ENCODE results near the gene MTARC2. TPM values are rescaled to one million over a fixed set of nuclear protein-coding genes. Genes with fewer than 3 reads are reported as not detected.

Gene MTARC2
- total RNA-seq, 1 donor from 2014 or later = 13.3 TPM

DNA sequence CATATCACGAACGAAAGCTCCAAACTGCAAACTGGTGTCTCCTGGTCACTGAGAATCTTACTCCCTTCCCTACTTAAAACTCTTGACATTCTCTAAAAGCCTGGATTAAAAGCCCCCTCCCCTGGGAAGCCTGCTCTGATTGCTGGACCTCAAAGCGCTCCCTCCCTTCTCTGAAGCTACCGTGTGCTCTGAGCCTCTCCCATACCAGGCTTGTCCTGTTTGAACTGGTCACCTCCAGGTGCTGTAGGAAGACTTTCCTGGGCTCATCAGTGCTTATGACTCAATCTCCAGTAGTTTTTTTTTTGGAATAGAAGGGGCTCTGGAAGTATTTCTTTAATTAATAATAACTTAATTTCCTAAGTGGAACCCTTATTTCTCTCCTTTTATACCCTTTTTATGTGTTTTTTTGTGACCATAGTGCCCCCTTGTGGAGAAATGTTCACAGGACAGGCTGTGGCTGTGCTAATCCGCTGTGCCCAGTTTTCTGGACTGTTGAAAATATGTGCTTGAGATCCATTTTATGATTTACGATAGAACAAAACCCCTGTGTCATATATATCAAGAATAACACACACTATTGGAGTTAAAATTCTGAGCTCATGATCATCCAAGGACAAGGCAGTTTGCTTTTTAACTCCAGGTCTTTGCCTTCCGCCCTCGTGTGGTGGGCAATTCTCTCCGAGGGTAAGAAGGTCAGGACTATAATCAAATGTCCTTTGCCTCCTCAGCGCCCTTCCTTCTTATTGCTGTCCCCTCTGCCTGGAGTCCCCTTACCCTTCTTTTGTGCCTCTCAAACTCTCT lies 55.5 kb downstream of the MTARC2 start:
- DNase-seq = peak; percentile 63

DNA sequence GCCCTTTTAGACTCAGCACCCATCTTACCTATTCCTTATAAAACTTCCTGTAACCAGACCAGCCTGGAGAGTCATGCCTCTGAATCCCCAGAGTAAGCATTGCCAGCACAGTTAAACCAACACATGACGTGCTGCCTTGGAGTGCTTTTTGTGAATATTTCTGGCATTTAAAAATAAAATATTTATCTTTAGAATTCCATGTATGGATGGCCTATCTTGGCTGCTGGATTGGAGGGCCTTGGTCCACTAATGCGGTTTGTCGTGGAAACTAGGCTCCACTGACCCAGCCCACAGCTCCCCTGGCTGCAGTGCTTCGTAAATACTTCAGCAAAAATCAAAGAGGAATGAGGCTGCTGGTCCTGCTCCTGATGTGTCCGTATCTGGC lies 56.1 kb downstream of the MTARC2 start:
- DNase-seq = no peak

DNA sequence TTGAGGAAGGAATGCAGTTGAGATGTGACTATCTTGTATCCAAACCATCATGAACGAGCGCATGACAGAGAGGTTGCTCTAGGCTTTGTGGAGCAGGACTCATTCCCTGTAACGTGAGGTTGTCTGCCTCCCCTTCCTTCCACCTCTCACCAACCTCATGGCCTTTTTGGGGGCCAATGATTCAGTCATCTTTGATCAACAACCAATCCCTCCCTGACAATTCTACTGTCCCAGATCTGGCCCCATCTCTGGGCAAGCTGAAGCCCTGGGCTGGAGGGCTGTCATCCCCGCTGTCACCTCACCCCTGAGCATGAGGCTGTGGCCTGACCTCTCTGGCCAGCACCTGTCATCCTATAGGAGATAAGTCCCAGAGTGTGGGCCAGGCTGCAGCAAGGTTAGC lies 58.3 kb downstream of the MTARC2 start:
- DNase-seq = no peak

DNA sequence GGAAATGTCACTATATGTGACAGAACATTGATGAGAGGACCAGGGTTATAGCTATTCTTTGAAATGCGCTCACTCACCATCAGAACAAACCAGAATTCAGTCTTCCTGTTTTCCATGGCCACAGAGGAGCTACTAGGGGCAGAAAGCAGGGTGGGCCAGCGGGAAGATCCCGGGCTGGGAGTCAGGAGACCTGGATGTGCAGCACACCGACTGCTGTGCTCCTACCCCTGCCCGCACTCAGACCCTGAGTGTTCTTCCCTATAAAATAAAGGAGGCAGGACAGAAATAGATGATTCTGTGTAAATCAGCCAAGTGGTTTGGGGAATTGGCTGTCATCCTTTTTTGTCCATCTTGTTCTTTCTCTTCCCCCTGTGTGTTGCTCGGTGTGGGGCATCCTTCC lies 59.6 kb downstream of the MTARC2 start:
- no peak for DNase-seq

DNA sequence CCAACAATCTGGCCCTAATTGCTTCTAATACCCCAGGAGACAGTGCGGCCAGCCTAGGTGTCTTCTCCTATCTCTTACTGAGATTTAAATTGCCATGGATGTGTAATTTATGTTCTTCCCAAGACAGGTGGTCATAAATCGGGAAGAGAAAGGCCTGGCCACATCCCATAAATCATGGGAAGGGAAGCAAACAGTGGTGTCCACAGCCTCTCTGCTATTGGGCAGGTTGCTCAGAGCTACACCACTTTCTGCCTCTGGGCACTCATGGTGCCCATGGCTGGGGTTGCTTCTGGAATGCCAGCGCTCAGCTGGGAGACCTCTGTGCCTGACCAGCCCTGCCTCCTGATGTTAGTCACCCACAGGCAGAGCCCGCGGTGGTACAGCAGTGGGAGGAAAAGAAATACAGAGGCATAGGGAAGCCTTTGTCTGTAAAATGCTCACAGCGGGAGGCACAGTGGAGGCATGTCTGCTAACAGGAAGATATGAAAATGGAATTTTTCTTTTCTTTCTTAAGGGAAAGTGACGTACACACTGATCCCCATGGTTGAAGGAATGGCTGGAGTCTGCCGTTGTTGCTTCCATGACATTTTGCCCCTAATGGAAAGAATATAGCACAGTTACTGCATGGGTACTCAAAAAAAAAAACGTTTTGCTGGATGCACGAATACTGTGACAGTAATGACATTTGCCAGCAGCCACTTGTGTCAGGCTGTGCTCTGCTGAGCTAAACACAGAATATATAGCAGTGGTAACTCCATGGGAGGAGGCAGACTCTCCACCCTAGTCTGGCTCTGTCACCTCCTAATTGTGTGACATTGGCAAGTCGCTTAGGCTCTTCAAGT lies 60.4 kb downstream of the MTARC2 start:
- no peak for DNase-seq

DNA sequence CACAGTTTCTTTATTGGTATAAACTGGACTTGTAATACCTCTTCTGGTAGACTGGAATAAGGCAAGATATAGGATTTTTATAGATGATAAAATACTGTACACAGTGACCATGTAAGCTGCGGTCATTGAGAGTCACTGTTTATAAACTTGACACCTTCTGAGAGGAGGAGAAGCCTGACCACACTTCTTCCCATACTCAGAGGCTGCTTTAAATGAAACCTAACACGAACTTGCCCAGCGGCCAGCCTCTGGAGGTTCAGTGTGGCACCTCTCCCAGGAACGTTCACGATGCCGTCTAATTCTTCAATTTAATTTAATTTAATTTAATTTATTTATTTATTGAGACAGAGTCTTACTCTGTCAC lies 61.0 kb downstream of the MTARC2 start:
- no peak for DNase-seq

DNA sequence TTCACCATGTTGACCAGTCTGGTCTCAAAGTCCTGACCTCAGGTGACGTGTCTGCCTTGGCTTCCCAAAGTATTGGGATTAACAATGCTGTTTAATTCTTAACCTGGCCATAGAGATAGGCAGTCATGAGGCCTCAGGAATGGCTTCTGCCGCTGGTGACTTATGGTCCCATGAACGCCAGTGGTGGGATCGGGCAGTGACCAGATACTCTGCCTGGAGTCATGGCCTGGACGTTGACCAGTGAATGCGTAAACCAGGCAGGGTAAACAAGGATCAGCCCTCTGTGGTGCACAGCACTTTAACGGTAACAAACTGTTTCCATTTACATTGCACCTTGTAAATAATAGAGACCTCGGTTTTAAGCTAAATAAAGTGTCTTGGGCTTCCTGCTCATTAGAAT lies 61.6 kb downstream of the MTARC2 start:
- DNase-seq = no peak

DNA sequence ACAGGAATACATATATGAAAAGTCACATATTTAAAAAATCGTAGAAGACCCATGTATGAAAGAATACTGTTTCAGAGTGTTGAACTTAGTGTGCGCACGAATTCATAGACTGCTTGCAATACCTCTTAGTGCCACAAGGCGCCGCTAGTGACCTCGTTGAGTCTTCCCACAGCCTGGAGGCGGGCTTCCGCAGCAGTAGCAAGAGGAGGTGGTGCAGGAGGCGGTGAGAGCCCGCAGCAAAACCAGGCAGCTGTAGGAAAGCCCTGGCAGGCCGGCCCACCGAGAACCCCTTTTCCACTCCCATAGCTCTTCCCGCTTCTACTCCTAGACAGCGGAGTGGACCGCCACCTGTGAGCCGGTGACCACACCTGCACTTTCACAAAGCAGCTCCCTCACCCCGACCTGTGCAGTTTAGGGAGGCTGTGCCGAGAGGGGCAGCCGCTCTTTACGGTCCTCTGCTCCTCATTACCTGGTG lies 62.1 kb downstream of the MTARC2 start:
- DNase-seq = peak; percentile 92

DNA sequence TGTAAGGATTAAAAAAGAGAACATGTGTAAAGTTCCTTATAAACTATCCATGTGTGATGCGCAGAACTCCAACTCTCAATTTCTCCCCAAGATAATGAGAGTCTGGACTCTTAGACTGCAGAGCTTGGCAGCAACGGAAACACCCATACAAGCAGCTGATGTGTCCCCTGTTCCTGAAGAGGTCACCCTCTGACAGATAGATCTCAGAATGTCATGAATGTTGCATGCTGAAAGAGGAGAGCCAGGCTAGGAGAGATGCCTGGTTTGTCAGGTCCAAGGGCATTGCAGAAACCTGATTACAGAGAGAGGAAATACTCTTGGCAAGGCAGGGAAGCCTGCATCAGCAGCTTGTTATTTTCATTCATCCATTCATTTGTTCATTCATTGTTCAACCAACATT lies 62.8 kb downstream of the MTARC2 start:
- no peak for DNase-seq

DNA sequence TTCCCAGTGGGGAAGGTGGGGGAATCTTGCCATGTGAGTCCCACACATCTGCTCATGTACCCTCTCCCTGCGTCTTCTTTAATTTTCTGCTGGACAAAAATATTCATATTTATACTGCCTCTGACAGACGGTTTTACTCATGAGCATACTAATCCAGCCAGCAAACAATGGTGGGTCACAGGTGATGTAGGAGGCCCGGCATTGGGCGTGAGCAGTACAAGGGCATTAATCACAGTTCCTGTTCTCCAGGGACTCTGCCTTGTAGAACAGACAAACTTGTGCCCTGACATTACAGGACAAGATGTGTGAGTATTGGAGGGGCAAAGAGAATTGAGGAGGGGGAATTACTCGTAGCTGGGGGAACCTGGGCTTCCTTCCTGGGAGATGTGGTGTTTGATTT lies 63.6 kb downstream of the MTARC2 start:
- DNase-seq = no peak

DNA sequence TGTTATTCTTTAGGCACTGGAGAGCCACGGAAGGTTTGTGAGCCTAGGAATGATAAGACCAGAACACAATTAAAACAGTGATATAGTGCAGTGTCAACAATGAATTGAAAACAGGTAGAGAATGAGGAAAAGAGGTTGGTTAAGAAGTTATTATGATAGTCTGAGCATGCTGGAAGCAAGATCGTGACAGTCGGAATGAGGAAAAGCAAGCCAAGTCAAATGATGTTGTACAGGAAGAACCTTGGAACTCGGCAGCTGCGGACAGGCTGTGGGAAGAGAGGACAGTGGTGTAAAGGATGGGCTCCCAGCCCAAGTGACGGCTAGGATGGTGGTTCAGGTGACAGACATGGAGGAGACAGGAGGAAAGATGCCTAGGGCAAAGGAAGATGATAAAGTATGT lies 64.2 kb downstream of the MTARC2 start:
- DNase-seq = no peak

DNA sequence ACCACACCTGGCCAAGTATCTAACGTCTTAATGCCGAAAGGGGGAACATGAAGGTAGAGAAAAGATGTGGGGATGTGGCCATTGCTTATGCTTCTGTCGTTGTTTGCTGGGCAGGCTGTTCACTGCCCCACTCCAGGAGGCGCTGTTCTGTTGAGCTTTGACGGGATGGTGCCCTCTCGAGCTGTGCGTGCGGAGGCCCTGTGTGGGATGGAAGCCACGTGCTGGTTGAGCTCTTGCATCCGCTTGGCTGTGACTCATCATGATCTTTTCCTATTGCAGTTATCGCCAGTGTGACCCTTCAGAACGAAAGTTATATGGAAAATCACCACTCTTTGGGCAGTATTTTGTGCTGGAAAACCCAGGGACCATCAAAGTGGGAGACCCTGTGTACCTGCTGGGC lies 64.9 kb downstream of the MTARC2 start:
- no peak for DNase-seq

DNA sequence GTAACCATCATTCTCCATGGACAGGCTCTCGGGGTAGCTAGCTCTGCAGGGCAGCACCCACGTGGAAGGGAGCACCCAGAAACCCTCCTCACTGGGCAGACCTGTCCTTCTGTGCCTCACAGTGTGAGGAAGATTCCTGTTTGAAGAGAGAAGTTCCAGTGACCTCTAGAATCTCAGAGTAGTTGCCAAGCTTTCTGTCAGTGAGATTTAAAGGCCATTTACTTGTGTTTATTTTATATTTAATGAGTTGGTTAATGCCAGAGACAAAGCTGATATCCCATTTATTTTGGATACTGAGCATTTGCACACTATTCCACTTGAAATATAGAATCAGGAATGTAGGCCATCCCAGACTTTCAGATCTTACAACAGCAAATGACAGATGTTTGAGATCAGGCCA lies 67.3 kb downstream of the MTARC2 start:
- DNase-seq = no peak

DNA sequence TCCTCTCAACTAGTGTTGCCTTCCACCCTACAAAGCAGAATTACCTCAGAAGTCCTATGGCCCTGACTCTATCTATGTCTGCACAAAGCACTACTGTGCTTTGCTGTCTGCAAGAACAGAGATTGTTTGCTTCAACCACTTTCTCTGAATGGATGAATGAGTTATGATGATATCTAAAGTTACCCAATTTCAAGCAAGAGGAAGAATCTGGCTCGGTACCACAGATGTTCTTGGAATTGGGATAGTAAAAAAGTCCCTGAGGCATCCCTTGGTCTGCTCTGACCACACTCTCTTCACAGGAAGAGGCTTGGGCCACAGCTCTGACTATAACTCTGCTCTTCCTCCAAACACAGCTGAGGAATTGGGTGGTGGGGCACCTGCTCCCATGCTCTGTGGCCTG lies 69.8 kb downstream of the MTARC2 start:
- no peak for DNase-seq

DNA sequence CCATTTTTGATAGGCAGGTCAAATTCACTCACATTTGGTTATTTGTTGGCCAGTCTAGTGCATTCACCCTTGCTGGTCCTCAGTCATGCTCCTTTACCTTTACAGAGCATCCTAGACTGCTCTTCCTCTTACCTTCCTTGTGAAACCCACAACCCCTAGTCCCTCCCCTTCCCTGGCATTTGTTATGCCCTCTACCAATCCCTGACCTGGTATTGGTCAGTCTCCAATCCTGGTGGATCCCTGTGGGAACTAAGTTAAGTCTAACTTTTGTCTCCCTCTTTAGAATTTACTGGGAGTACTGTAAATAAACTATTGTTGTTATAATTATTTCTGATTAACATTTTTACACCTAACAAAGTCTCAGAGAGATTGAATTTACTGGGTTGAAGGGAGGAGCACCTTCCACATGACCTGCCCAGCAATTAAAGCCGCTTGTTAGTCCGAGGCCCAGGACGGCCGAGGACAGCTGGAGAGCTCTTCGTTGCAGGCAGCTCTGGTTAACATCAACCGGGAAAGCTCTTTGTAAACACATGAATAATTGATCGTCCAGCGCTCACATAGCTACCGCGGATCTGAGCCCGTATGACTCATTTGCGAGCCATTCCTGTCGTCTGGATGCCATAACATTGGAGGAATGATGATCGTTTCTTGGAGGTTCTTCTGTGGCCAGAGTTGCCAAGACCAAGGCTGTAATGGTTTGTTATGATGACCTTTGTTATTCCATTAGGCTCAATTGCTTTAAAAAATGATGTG lies 70.5 kb downstream of the MTARC2 start:
- peak; percentile 81 for DNase-seq

DNA sequence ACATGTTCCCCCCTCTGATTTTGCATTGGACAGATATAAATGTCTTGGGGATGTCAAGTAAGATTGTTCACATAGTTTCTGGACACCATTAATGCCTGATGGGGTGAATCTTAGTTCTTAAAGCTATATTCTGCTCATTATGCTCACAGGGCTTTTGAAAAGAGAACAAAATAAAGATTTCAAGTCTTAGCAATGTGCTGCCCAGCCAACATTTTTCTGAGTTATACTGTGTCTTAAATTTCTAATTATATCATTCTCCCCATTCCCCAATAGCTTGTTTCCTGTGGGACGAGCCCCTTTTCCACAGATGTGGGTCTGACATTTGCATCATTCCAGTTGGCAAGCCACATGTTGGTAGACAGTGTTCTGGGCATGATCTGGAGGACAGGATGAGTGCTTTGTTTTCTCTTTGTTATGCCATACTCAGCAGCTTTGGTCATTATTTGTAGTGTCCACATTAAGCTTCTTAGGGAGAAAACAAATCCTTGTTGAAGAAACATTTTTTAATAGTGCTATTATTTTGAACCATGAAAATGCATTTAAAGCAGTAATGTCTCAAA lies 71.4 kb downstream of the MTARC2 start:
- no peak for DNase-seq

DNA sequence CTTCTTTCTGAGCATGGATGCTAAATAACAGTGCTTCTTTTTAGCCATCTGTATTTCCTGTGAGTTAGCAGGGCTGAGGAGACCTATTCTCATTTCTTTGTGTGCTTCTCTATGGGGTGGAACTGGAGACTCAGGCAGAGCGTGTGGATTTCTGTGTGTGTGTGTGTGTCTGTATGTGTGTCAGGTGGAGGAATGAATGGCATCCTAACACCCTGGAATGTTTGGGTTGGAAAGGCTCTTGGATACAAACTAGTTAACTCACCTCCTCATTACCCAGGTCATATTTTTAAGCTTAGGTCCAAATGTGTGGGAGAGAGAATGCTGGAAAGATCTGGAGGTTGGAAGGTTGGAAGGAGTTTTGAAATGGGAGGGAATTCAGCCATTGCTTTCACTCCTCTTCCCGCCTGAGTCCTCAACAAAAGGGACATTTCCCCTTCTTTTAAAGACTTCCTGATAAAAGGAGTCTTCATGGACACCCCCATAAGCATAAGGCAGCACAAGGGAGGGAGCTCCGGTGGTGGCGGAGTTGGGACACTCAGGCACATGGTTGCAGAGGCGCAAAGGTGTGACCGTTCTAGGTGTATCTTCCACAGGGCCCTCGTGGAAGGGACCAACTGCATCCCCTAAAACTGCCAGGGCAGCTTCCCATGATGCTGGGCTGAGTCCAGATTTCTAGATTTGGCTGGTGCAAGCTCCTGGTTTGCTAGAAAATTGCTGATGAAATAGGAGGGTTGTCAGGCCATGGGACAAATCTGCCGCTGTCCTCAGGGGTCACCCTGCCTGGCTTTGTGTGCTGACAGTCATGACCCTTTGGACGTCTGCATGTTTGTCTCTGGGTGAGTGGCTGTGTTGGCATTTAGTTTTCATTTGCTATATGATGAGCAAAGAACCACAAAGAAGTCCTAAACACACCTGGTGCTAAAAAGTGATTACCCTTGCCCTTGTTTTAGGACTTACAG lies 76.2 kb downstream of the MTARC2 start:
- DNase-seq = no peak

DNA sequence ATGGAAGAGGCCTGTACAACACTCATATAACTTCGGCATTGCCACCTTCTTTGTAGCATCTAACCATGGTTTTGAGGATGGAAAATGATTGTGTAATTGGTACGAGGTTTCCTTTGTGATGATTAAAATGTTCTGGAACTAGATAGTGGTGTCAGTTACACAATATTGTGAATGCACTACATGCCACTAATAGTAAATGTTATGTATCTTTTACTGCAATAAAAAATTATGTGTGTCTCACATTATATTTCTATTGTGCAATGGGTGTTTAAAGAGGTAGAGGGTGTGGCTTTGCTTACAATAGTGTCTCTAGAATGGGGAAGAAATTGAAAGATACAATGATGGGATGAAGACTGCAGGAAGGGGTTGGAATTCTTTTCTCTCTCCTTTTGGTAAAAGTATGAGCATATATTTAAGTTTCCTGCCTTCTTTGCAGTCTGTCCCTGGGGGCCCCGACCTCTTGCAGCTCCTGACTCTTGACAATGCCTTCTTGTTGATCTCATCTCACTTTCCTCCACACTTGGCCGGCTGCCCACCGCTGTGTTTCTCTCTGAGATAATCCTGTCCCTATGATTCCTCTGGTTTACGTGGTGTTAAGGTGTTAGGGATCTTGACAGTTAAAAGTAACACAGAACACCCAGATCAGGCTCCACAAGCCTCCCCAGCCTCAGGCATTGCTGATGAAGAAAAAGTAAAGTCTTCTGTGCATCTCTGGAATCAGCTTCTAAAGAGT lies 77.9 kb downstream of the MTARC2 start:
- DNase-seq = no peak

DNA sequence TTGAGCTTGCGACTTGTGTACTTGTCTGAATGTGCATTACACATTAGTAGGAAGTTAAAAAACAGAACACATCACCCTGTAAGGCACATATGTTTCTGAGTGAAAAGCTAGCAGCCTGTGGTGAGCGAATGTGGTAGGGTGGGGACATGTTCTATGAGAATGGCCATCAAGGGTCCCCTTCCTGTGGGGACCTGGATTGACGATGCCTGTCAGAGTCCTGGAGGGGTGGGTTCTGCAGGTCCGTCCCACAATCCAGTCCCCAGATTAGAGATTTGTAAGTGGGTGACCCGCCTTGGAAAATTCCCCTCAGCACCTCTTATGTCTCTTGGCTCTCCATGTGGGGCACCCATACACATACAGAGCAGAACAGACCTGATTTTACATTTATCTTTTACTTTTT lies 78.6 kb downstream of the MTARC2 start:
- no peak for DNase-seq

DNA sequence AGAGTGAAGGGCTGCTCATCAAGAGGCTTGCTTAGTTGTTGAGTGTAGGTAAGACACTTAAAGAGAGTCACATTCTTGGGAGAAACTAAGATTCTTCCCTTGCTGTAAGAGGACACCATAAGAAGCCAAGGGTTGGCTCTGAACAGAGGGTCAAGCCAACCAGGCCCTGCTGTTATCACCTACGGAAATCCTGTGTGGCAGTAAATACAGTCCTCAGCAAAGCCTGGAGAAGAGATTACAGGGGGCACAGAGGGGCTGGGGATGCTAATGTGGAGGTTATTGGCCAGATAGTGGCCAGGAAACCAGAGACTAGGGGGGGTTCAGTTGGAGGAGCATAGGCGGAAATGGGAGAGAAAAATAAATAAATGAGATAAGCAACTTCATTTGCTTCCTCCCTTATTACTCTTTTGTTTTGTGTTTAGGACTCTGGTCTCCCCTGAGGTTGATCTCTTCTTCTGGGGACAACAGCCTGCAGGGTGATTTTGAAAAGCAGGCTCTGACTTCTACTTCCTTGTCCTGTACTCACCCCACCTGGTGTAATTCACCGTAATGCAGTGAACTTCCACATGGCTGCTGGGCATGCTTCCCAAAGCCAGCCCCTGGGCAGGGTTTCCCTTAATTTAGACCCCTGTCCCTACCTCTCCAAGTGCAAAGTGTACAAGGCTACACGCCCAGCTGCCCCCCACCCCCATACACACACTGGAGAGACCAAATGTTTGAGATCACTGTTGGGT lies 79.5 kb downstream of the MTARC2 start:
- no peak for DNase-seq
